MV-4-11 (cell line): ENCODE results near the gene HSF5.

Experiments used
- DNase-seq: peaks from one replicate; lab custom pipeline; 2025; lab: John Stamatoyannopoulos, UW

Gene HSF5

DNA sequence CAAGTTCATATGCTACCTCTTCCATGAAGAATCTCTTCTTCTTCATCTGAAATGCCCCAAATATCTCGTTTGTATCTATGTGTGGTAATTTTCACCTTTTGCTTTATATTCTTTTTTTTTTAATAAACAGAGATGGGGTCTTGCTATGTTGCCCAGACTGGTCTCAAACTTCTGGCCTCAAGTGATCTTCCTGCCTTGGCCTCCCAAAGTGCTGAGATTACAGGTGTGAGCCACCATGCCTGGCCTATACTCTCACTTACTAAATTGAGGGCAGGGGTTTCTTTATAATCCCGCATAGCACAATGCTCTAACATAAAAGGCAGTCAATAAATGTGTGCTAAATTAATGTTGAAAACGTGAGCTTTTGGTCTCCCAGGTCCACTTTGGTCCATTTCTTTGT, 101.5 kb downstream of the HSF5 start:
- no peak for DNase-seq

DNA sequence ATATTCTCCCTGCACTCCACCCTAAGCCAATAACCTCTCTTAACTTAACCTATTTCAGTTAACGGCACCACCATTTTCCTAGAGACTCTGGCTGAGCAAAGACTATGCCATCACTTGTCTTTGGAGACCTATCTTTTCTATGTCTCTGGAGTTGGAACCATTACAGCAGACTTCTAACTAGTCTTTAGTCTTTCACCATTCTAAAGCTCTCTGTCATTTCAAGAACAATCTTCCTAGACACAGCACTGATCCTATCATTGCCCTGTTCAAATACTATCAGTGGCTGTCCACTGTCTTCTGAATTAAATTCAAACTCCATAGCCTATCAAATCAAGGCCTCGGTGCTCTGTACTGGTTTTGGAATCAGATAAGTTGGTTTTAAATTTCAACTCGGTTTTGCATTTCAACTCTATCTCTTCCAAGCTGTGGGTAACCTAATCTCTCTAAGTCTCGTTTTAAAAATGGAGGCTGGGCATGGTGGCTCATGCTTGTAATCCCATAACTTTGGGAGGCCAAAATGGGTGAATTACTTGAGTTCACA, 102.8 kb downstream of the HSF5 start:
- no peak for DNase-seq

DNA sequence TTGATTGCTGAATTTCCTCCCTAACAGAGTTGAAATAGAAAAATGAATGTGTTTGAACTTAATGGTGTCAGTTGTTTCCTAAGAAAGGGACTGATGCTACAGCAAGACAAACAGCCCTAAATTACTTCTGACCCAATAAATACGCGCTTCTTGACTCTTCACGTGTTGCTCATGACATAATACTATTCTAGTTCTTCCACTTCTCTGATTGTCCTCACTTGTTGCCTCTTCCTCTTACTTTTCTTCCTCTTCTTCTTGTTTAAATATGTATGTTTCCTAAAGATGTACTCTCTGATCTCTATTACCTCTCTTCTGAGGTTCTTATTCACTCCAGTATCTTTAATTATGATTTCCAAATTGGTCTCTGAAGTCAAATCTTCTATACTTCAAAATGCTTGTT, 103.3 kb downstream of the HSF5 start:
- no peak for DNase-seq

DNA sequence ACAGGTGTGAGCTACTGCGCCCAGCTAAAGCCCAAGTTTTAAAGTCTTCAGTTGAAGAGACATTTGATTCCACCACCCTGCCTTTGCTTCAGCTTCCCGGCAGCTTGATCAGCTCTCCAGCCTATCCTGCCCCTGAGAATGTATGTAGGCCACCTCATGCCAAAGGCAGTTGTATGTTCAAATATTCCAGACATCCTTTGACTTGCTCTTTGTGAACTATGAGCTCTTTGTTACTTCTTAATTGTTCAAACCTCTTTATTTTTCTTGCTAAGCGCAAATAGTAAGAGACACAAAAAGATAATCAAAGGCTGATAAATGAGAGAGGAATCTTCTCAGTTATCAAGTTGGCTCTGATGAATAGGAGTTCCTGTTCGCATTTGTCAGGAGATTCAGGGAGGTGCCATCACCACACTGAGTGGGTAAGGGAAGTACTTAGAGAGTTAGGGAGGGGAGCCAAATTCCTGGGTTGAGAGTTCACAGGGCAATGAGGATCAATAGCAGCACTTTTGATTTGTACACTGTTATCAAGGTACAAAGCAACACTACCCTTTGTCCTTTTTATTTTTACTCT, 104.2 kb downstream of the HSF5 start:
- no peak for DNase-seq

DNA sequence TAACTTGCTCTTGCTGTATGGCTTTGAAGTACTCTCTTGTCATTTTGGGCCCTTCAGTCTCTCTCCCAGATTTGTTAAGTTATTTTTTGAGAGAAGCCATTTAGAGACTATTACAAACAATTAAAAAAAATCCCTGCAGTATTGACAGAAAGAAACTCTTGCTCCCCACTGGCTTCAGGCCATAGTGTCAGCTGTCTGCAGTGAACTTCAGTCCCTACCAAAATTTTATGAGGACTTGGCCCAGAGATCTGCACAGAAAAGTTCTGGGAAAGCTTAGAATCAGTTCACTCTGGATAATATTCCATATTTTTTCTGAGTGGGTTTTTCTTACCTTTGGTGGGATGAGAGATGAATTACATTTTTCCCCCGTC, 105.4 kb downstream of the HSF5 start:
- no peak for DNase-seq

DNA sequence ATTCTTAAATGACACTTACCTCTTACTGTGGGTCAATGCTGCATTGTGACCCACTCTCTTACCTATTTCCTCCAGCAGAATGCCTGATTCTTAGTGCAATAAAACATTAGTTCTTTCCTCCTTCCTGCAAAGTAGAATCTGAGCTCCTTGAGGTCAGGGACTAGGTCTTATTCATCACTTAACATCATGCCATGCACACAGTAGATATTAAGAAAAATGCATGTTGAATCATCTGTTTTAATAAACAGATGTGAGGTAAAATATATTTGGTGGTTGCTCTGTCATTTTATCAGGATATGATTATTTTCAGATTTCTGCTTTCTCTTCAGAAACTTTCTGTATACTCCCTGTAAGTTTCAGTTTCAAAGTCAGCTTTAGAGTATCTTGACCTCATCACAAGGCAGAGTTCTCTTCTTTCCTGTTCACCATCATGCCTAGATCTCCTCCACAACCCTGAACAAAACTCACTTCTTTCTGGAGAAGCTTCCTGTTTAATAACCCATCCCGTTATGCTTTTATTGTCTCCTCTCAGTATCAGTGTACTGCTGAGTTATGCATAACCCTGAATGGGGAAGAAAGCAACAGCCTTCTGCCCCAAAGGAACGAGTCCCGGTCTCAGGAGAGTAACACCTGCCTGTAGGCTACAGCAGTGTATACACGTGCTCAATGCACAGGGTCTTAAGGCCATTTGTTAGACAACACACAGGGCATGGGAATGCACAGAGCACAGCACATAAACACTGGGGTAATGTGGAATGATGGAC, 105.9 kb downstream of the HSF5 start:
- no peak for DNase-seq

DNA sequence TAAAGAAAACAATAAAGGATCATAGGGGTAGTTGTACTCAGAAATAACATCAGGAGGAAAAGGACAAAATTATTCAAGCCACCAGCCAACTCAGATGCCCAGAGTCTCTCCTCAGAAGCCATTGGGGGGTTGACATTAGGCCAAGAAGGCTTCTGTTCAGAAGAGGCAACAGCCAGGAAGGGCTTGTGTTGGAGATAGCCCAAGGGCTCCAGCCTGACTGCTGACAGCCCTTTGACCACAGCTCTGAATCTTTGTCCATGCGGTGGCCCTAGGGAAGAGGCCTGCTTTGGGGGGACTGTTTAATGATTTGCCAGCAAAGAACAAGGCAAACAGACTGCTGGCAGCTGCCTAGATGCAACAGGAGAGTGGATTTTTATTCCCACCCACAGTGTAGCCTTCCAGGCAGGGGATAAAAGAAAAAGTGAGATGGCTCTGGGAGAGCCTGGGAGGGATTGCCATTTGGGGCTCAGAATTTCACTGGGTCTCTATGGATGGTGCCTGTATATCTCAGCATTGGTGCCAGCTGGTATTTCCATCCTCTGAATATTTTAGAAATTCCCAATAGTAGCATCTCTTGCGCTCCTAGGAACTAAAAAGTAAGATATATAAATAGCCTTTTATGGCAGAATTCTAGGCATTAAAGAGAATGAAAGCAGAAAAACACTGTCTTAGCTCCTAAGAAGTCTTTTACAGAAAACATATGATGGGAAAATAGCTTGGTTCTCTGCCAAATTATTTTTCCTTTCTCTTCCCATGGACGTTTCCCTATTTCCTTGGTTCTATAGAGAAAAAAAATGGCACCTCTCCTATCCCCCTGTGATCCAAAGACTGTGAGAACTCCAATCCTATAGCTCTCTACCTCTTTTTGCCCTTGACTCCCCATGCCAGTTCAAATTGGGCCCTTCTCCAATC, 106.8 kb downstream of the HSF5 start:
- no peak for DNase-seq

DNA sequence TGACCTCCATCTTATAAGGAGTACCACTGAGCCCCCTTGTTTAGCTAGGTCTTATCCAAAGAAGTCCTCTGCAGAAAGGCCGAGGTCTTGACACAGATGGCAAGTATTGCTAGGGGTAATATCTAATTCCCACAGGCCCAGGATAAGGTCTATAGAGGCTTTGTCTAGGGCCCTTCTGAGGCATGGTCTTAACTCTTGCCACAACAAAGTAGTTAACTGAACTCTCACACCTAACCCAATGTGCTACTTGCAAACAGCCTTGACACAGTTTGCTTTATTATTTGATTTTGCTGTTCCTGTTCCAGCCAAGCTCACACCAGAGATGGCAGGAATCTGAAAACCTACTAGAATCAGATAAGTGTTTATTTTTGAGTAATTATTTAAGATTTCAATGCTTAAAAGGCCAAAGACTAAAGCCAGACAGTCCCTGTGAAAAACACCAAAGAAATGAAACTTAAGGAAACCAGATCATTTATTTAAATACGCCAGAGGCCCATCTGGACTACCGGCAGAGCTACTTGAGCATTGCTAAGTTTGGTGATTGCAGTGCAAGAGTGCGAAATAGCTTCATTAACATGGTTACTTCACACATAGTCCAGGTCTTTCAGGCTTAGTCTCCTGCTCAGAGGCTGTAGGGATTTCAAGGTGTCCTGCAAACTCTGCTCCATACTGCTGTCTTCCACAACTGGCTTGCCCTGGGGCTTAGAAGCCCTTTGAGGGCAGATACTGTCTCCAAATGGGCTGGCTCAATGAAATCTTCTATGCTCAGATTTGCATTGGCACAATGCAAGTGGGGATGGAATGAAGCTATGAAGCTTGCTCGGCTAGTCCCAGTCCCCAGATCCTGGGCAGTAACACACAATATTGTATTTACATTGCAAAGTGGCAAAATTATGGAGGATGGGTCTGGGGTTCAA, 107.7 kb downstream of the HSF5 start:
- DNase-seq: no peak

DNA sequence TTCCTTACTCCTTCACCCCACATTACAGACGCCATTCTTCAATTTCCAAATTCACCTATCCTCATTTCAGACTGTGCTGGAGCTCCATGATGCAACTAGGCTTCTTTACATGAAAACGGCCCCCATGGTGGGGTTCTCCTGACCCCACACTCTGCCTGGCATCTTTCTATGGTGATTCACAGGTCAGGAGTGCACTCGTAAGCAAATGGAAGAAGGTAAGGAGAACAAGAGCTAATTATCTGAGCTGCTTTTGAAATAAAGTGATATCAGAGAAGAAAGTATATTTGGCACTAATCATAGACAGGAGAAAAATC, 108.7 kb downstream of the HSF5 start:
- DNase-seq: no peak

DNA sequence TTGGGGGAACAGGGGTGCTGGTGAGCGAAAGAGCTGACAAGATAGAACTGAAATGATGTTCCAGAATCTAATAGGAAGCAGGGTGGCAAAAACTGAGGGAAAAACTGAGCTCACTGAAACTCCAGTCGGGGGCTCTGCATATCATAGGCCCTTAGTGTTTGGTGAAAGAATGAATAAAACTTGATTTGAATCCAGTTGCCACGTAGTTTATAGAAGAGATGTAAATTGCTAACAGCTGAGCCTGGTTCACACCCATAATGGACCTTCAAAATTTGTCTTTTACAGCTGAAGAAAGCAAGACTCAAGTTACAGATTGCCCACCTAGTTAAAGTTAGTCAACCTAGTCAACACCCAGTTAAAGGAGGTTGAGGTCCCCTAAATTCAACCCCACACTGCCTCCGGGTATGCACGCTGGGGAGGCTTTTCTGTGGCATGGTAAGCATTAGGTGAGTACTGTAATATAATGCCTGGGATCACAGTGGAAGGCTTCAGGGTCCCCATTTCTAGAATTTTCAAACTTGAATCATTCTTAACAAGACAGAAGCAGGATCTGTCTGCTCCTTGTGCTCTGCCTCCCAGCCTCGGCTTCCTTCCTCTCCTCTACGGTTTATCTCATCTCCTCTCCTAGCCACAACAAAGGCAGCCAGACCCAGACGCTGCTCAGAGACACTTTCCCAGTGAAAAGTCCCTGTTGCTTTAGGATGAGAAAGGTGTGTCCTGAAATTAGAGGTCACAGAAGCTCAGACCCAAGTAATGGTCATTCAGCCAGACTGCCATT, 109.3 kb downstream of the HSF5 start:
- DNase-seq: no peak

DNA sequence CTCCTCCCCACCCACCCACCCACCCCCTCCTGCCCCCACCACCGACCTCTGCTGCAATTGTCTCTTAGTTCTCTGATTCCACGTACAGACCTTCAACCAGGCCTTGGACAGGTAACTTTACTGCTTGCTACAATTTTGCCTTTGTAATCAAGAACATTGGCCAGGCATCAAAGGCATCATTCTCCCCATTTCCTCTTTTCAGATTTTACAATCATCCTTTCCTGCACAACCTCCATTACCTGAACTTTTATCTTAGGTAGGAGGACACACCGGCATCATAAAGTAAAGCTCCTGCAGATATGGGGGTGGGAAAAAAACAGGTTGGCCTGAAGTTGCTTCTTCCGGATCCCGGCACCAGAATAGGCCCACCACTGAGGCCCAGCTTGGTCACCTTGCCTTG, 110.5 kb downstream of the HSF5 start:
- DNase-seq: no peak

DNA sequence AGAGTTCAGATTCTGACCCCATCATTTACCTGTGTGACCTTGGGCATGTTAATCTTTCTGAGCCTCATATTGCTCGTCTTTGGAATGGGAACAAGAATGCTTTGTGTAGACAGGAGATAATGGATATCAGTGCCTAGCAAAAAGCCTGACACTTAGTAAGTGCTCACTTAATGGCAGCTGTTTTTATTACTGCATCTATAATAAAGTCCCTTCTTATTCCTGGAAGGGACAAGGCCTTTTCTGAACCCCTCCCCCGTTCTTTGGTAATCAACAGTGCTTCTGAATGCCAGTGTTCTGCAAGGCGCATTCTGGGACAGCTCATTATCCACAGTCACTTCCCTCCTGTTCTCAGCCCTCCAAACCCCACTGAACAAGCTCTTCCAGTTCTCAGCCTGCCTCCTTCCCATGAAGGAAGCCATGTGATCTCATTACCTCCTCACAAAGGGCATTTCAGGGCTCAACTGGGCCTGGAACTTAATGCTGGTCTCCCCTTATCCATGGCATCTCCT, 111.1 kb downstream of the HSF5 start:
- no peak for DNase-seq

DNA sequence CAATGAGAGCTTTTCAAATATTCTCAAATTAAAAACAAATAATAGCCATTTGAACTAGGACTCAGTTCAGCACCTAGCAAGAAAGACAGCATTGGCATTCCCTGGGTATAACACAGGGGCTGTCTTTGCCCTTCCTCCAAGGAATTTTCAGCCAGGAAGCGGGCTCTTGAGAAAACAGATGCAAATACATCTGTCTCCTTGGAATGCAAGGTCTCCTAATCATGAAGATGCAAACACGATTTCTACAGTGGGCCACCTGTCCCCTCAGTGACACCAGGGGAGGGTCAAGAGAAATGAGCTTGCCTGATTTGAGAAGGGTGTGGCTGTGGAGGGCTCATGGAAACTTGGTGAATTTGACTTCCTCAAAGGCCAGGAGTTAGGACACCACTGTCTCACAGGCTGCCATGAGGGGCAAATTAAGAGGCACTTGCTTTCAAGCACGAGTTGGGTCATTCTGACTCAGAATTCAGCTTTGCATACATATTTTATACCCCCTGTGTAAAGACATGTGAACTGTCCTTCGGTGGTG, 111.7 kb downstream of the HSF5 start:
- peak; percentile 39 for DNase-seq

DNA sequence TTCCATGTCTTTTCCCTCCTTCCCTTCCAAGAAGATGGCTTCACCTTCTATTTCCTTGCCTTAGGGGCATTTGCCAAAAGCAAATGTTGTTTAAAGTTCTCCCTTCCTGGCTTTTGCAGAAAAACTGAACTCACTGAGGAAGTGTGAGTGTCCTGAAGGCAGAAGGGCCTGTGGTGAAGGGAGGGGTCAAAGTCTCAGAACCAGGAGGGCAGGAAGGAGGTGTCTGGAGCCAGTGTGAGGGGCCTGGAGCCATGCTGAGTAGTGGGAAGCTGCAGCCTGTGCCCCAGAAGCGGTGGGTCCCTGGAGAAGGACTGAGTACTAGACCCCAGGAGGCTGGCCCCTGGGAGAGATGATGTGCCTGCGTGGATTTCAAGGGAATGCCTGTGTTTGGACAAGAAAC, 112.4 kb downstream of the HSF5 start:
- DNase-seq: no peak

DNA sequence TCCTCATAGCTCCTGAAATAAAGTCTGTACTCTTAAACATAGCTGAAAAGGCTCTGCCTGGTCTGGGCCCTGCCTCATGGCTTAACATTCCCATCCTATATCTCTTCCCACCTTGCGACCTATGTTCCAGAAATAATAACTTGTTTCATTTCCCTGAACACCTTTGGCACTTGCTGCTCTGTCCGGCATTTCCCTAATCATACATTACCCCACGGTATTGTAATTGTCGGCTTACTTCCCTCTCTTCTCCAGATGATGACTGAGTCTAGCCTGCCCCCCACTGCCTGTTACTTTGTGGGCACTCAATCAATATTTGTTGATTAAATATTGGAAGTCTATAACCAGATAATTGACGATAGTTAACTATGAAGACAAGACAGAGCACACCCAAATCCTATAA, 113.0 kb downstream of the HSF5 start:
- DNase-seq: no peak

DNA sequence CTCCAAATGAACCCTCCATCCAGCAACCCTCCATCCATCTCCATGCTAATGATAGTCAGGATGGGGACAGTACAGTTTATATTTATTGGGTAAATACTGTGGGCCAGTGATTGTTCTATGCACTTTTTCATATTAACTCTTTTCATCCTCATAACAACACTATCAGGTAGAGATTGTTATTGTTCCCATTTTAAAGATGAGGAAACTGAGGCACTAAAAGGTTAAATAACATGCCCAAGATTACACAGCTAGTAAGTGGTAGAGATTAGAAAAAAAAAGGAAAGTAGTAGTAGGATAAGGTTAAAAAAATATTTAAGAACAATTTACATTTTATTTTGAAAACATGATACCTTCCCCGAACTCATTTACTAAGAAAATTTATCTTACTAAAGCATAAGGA, 114.3 kb downstream of the HSF5 start:
- no peak for DNase-seq

DNA sequence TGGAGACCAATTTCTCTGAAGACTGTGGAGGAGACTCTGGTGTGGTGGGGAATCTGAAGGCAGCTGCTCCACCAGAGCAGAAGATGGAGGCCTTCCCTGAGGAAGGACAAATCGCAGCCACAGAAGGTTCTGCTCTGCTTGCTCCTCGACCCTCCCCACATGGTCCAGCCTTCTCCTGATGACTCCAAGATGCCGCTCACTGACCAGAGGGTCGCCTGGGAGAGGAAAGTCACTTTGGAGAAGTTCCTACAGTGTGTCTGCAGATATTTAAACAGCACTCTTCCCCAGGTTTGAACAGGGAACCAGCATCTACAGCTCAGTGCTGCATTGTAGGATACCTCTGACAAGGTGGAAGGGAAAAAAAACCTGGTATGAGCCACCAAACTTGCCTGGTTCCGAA, 115.2 kb downstream of the HSF5 start:
- no peak for DNase-seq

DNA sequence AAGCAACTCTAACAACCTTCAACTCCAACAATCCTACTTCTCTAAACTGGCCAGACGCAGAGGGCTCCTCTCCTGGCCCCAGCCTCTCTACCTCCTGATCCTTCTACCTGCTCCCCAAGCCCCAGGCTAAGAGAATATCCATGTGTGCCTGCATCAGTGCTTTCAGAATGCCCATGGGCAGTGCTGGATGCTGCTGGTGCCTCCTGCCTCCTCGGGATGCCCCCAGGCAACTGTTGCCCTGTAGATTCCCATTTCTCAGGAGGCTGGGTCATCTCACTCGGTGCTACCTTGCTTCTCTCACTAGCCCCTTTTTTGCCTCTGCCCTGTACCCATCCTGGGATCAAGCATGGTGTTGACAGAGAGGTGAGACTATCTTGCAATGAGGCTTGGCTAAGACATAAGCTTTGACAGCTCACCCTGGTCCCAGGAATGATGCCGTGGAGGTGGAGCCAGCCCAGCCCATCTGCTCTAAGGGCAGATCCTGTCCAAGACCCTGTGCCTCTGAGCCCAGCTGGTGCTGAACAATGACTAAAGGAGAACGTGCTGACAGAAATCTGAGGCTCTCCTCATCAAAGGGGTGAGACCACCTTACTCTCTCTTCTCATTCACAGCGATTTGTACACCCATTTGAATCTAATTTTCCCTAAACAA, 116.8 kb downstream of the HSF5 start:
- no peak for DNase-seq

DNA sequence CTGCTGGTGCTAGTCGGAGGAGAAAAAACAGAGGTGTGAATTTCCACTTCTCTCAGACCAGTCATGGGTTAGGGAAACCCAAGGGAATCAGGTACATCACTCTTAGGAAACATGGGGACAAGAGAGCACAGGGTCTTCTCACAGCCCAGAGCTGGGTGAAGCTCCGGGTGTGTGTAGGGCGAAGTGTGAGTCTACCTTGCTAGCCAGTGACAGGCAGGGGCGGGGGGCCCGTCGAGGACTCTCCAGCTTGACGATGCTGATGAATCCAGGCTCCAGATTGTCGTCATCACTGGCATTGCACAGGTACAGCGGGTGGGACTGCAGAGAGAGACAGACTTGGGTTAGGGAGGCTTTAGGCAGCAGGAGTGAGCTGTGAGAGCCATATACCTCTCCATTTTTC, 117.5 kb downstream of the HSF5 start:
- DNase-seq: no peak

DNA sequence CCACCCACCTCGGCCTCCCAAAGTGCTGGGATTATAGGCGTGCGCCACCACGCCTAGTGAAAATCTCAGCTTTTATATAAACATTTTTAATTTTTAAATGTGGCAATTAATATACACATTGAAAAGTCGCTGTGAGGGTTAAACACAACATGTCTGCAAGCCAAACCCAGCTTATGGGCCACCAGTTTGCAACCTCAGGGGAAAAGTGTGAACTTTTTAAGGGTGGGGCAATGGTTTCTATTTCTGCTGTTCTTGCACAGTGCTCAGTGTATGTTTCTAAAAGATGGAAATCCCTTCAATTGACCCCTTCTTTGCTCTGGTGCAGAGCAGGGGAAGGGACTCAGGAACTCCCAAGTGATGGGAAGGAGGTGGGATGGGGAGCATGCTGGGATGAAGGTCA, 117.9 kb downstream of the HSF5 start:
- DNase-seq: no peak
